Sigmoid colon (tissue), 4 donors: ENCODE results near the gene PTPA.

Experiments used
- CTCF ChIP-seq, 4 experiments: fragments of 450-650 bp in 3 of 4; fragments of 200-600 bp in 1 of 4; IDR thresholded peaks; one replicate each; pipeline ENCODE4 v1.5.1; 2016 to 2019; ENCODE audit warnings: antibody characterized with exemption in 4 of 4, mild to moderate bottlenecking in 3 of 4, moderate library complexity in 2 of 4
- POLR2A ChIP-seq, 2 donors: fragments of 450-650 bp; IDR thresholded peaks; one replicate each; pipeline ENCODE4 v1.6.1; 2016; ENCODE audit warnings: antibody characterized with exemption in 2 of 2, mild to moderate bottlenecking in 2 of 2, moderate library complexity in 2 of 2
- POLR2AphosphoS5 ChIP-seq, 4 donors: sonication (generic); formaldehyde crosslinking; IDR thresholded peaks; one replicate each; pipeline ENCODE4 v1.6.1; 2017; ENCODE audit warnings: antibody characterized with exemption in 4 of 4

GRCh38 chr9:129185402-129185801 lies 74.2 kb downstream of the PTPA start:
- no peak for TF ChIP-seq CTCF (IDR thresholded peaks at IDR 0.05)
- TF ChIP-seq POLR2A (IDR thresholded peaks at IDR 0.05): no peak
- TF ChIP-seq POLR2AphosphoS5 (IDR thresholded peaks at IDR 0.05): no peak
